HEK293T (cell line): Measurements from ENCODE around the gene KY.

ENCODE experiments used
- ARNT ChIP-seq: fragments of 450-650 bp; IDR thresholded peaks from 2 replicates; pipeline ENCODE4 v1.6.1; 2017; ENCODE audit warnings: mild to moderate bottlenecking
- BHLHE40 ChIP-seq: fragments of 450-650 bp; IDR thresholded peaks from 2 replicates; pipeline ENCODE4 v1.6.1; 2016; ENCODE audit warnings: mild to moderate bottlenecking, moderate library complexity, borderline replicate concordance
- ELF4 ChIP-seq: fragments of 450-650 bp; IDR thresholded peaks from 2 replicates; pipeline ENCODE4 v1.6.1; 2017; ENCODE audit warnings: antibody characterized with exemption
- FOXA1 ChIP-seq: fragments of 450-650 bp; IDR thresholded peaks from 2 replicates; pipeline ENCODE4 v1.6.1; 2016; ENCODE audit warnings: mild to moderate bottlenecking
- FOXK2 ChIP-seq: fragments of 450-650 bp; IDR thresholded peaks from 2 replicates; pipeline ENCODE4 v1.6.1; 2016; ENCODE audit warnings: mild to moderate bottlenecking
- FOXM1 ChIP-seq: fragments of 450-650 bp; IDR thresholded peaks from 2 replicates; pipeline ENCODE4 v1.6.1; 2017; ENCODE audit warnings: mild to moderate bottlenecking, borderline replicate concordance
- L3MBTL2 ChIP-seq: fragments of 450-650 bp; conservative IDR thresholded peaks from 2 replicates; pipeline ENCODE4 v1.6.1; 2016; ENCODE audit warnings: mild to moderate bottlenecking
- NFRKB ChIP-seq: fragments of 450-650 bp; IDR thresholded peaks from 2 replicates; pipeline ENCODE4 v1.6.1; 2016; ENCODE audit warnings: mild to moderate bottlenecking, moderate library complexity
- SP1 ChIP-seq: fragments of 450-650 bp; IDR thresholded peaks from 2 replicates; pipeline ENCODE4 v1.6.1; 2017
- TF ChIP-seq, protein P1 (sequence below): fragments of 450-650 bp; IDR thresholded peaks from 2 replicates; pipeline ENCODE4 v1.6.1; 2016

DNA sequence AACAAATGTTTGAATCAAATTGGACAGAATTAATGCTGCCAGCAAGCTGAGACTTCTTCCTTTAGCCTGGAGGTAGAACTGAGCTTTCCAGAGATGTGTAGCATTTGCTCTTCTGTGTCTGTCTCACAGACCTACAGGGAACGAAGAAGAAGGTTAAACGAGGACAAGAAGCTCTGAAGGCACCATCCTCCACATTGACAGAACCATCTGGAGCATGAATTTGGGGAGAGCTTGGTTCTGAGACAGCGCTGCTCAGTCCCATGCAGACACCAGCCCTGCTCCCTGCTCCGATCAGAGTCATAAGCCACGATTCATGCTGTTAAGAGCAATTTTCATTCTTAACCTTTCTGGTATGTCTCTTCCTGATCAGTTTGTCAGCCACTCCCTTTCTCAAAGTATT lies 7.7 kb upstream of the KY start:
- TF ChIP-seq BHLHE40 = no peak
- no peak for TF ChIP-seq ELF4
- TF ChIP-seq, protein P1, sequence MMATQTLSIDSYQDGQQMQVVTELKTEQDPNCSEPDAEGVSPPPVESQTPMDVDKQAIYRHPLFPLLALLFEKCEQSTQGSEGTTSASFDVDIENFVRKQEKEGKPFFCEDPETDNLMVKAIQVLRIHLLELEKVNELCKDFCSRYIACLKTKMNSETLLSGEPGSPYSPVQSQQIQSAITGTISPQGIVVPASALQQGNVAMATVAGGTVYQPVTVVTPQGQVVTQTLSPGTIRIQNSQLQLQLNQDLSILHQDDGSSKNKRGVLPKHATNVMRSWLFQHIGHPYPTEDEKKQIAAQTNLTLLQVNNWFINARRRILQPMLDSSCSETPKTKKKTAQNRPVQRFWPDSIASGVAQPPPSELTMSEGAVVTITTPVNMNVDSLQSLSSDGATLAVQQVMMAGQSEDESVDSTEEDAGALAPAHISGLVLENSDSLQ = no peak
- TF ChIP-seq ARNT = no peak
- no peak for TF ChIP-seq L3MBTL2
- no peak for TF ChIP-seq NFRKB
- TF ChIP-seq FOXA1 = no peak
- no peak for TF ChIP-seq FOXM1
- TF ChIP-seq FOXK2 = no peak
- no peak for TF ChIP-seq SP1
